ENCODE measurements around the gene LIMA1. TPM values are rescaled to one million over a fixed set of nuclear protein-coding genes. Genes with fewer than 3 reads are reported as not detected.
"Not testable (repeated sequence)": the region's sequence is repeated elsewhere in the genome, so short reads cannot be mapped to it uniquely, and the experiment has no call there.

Gene LIMA1
- 10 to 100 TPM; 48.8 to 53.4 TPM for total RNA-seq

- H3K27me3 ChIP-seq = no peaks in the 10 kb centered on the region
- H3K4me3 ChIP-seq = peak within 1 kb of the TSS; percentile 57 to 78
- H3K9me3 ChIP-seq = no peaks in the 10 kb centered on the region
- peaks cover 38% of the 10 kb centered on the region for H3K4me1 ChIP-seq
- WGBS, 2 donors = 0% methylated on average over 20 to 51 of the region's 52 CpGs
- peak within 1 kb of the TSS; percentile 85 to 92 (median 90) for H3K27ac ChIP-seq
- intact Hi-C loops (cut with DNase I) = no loop called here
- DNase-seq (peak; percentile 95 to 99 (median 96)), ATAC-seq (peak; percentile 99)
- no peaks in the 10 kb centered on the region for H3K36me3 ChIP-seq (replicated peaks in 1 of 2; ENCODE audit: insufficient read depth in 1 of 2, low read depth in 2 of 2)
- peak; percentile 95 to 97 (median 96) for TF ChIP-seq POLR2A (IDR thresholded peaks at IDR 0.05)
- peak in 5 of 7 experiments; percentile 28 to 87 (median 58) for TF ChIP-seq CTCF (IDR thresholded peaks at IDR 0.05)
These were observed at the start of gene LIMA1 for GRCh38 chr12:50283229-50283923. TSS of gene LIMA1 (minus strand) at chr12:50283520. CDS start at chr12:50248751, 34,769 bp downstream.

- Histone ChIP-seq H3K9me3 (no peaks in the 10 kb centered on the region), H3K4me1 (peaks cover 5% of the 10 kb centered on the region), H3K27me3 (no peaks in the 10 kb centered on the region), H3K36me3 (replicated peaks in 1 of 2; ENCODE audit: insufficient read depth in 1 of 2, low read depth in 2 of 2) (no peaks in the 10 kb centered on the region), H3K27ac (no peak overlapping the region), H3K4me3 (no peak overlapping the region)
- 93% methylated on average over 1 of the region's 1 CpG for WGBS, 2 donors
- DNase-seq (no peak), ATAC-seq (no peak)
- intact Hi-C loops (cut with DNase I) = no loop called here
- TF ChIP-seq CTCF (IDR thresholded peaks at IDR 0.05) (no peak), POLR2A (IDR thresholded peaks at IDR 0.05) (no peak)
These were observed 48.4 kb upstream of the LIMA1 start for GRCh38 chr12:50331745-50332144.

- H3K36me3 ChIP-seq (replicated peaks in 1 of 2; ENCODE audit: insufficient read depth in 1 of 2, low read depth in 2 of 2); ATAC-seq; intact Hi-C loops (cut with DNase I); H3K9me3 ChIP-seq; H3K4me3 ChIP-seq; DNase-seq; H3K27ac ChIP-seq; H3K27me3 ChIP-seq: not testable (repeated sequence)
- WGBS, 2 donors = 92 to 100% methylated on average over 1 to 5 of the region's 5 CpGs
- peaks cover 21% of the 10 kb centered on the region for H3K4me1 ChIP-seq
These were observed 45.3 kb upstream of the LIMA1 start for GRCh38 chr12:50328664-50329063.

- Histone ChIP-seq H3K27me3 (no peaks in the 10 kb centered on the region), H3K9me3 (no peaks in the 10 kb centered on the region), H3K4me1 (peaks cover 21% of the 10 kb centered on the region), H3K27ac (peak overlapping the region in 2 of 4 donors; percentile 48 to 62), H3K4me3 (no peak overlapping the region), H3K36me3 (replicated peaks in 1 of 2; ENCODE audit: insufficient read depth in 1 of 2, low read depth in 2 of 2) (no peaks in the 10 kb centered on the region)
- intact Hi-C loops (cut with DNase I) = no loop called here
- ATAC-seq (peak; percentile 74), DNase-seq (peak; percentile 29 to 59 (median 53))
- WGBS, 2 donors = 32 to 40% methylated on average over 4 of the region's 4 CpGs
- TF ChIP-seq CTCF (IDR thresholded peaks at IDR 0.05) (peak in 4 of 7 experiments; percentile 23 to 39 (median 32)), POLR2A (IDR thresholded peaks at IDR 0.05) (peak in 1 of 3 donors; percentile 6)
These were observed 43.4 kb upstream of the LIMA1 start for GRCh38 chr12:50326590-50327284.

GRCh38 chr12:50325890-50326391 lies 42.6 kb upstream of the LIMA1 start:
- no peaks in the 10 kb centered on the region for H3K9me3 ChIP-seq
- H3K36me3 ChIP-seq (replicated peaks in 1 of 2; ENCODE audit: insufficient read depth in 1 of 2, low read depth in 2 of 2) = no peaks in the 10 kb centered on the region
- H3K4me1 ChIP-seq = peaks cover 21% of the 10 kb centered on the region
- peak overlapping the region in 2 of 4 donors; percentile 48 to 62 for H3K27ac ChIP-seq
- intact Hi-C loops (cut with DNase I) = no loop called here
- peak in 3 of 4 donors; percentile 16 to 27 (median 16) for DNase-seq
- TF ChIP-seq POLR2A (IDR thresholded peaks at IDR 0.05) (no peak), CTCF (IDR thresholded peaks at IDR 0.05) (no peak)
- peak; percentile 52 for ATAC-seq
- H3K27me3 ChIP-seq = no peaks in the 10 kb centered on the region
- 67 to 75% methylated on average over 4 to 5 of the region's 5 CpGs for WGBS, 2 donors
- no peak overlapping the region for H3K4me3 ChIP-seq

- H3K36me3 ChIP-seq (replicated peaks in 1 of 2; ENCODE audit: insufficient read depth in 1 of 2, low read depth in 2 of 2); ATAC-seq; H3K9me3 ChIP-seq; H3K4me3 ChIP-seq; H3K27me3 ChIP-seq; intact Hi-C loops (cut with DNase I); H3K27ac ChIP-seq; DNase-seq: not testable (repeated sequence)
- H3K4me1 ChIP-seq = peaks cover 21% of the 10 kb centered on the region
- WGBS, 2 donors = 62 to 93% methylated on average over 4 of the region's 4 CpGs
These were observed 41.5 kb upstream of the LIMA1 start for GRCh38 chr12:50324770-50325169.

- intact Hi-C loops (cut with DNase I); H3K27me3 ChIP-seq; H3K4me3 ChIP-seq; ATAC-seq; DNase-seq; H3K9me3 ChIP-seq; H3K27ac ChIP-seq; H3K36me3 ChIP-seq (replicated peaks in 1 of 2; ENCODE audit: insufficient read depth in 1 of 2, low read depth in 2 of 2): not testable (repeated sequence)
- H3K4me1 ChIP-seq = peaks cover 21% of the 10 kb centered on the region
- WGBS, 2 donors = 92 to 93% methylated on average over 6 to 7 of the region's 7 CpGs
These were observed 40.8 kb upstream of the LIMA1 start for GRCh38 chr12:50324077-50324476.

Measured in body of pancreas (tissue), 4 donors.